ENCODE data around the gene AFG3L2.

AFG3L2 gene

GRCh38 chr18:12359515-12359927 is 17.5 kb downstream of the AFG3L2 start:
- H3K36me3 ChIP-seq (ENCODE audit: control insufficient read depth, insufficient read depth, low read length): peaks cover 92% of the 10 kb centered on the region
- no peak overlapping the region for H3K27ac ChIP-seq (ENCODE audit: low read depth, low read length)
- H3K9me3 ChIP-seq (ENCODE audit: control insufficient read depth, insufficient read depth, low read length): no peaks in the 10 kb centered on the region
- H3K4me1 ChIP-seq (ENCODE audit: control insufficient read depth, insufficient read depth, low read length): no peaks in the 10 kb centered on the region
- H3K9ac ChIP-seq (ENCODE audit: low read depth, low read length): no peak overlapping the region
- H3K4me3 ChIP-seq (ENCODE audit: low read depth, low read length): no peak overlapping the region
- no peaks in the 10 kb centered on the region for H3K27me3 ChIP-seq (ENCODE audit: control insufficient read depth, insufficient read depth, low read length)

GRCh38 chr18:12352188-12352587 is 24.8 kb downstream of the AFG3L2 start:
- Histone ChIP-seq H3K4me3 (ENCODE audit: low read depth, low read length) (no peak overlapping the region), H3K27me3 (ENCODE audit: control insufficient read depth, insufficient read depth, low read length) (no peaks in the 10 kb centered on the region), H3K27ac (ENCODE audit: low read depth, low read length) (no peak overlapping the region), H3K9ac (ENCODE audit: low read depth, low read length) (no peak overlapping the region), H3K9me3 (ENCODE audit: control insufficient read depth, insufficient read depth, low read length) (no peaks in the 10 kb centered on the region), H3K4me1 (ENCODE audit: control insufficient read depth, insufficient read depth, low read length) (no peaks in the 10 kb centered on the region), H3K36me3 (ENCODE audit: control insufficient read depth, insufficient read depth, low read length) (peaks cover 91% of the 10 kb centered on the region)

GRCh38 chr18:12347895-12348294 is 29.1 kb downstream of the AFG3L2 start:
- Histone ChIP-seq H3K36me3 (ENCODE audit: control insufficient read depth, insufficient read depth, low read length) (peaks cover 95% of the 10 kb centered on the region), H3K9me3 (ENCODE audit: control insufficient read depth, insufficient read depth, low read length) (no peaks in the 10 kb centered on the region)

GRCh38 chr18:12346240-12346565 is 30.8 kb downstream of the AFG3L2 start:
- H3K27me3 ChIP-seq (ENCODE audit: control insufficient read depth, insufficient read depth, low read length): no peaks in the 10 kb centered on the region
- H3K4me3 ChIP-seq (ENCODE audit: low read depth, low read length): no peak overlapping the region
- no peaks in the 10 kb centered on the region for H3K4me1 ChIP-seq (ENCODE audit: control insufficient read depth, insufficient read depth, low read length)
- no peak overlapping the region for H3K27ac ChIP-seq (ENCODE audit: low read depth, low read length)
- H3K36me3 ChIP-seq (ENCODE audit: control insufficient read depth, insufficient read depth, low read length): peaks cover 97% of the 10 kb centered on the region
- no peaks in the 10 kb centered on the region for H3K9me3 ChIP-seq (ENCODE audit: control insufficient read depth, insufficient read depth, low read length)
- H3K9ac ChIP-seq (ENCODE audit: low read depth, low read length): no peak overlapping the region

More at GRCh38 chr18:12347895-12348294, 29.1 kb downstream of the AFG3L2 start:
- Histone ChIP-seq H3K27ac (ENCODE audit: low read depth, low read length) (no peak overlapping the region), H3K4me1 (ENCODE audit: control insufficient read depth, insufficient read depth, low read length) (no peaks in the 10 kb centered on the region), H3K27me3 (ENCODE audit: control insufficient read depth, insufficient read depth, low read length) (no peaks in the 10 kb centered on the region), H3K4me3 (ENCODE audit: low read depth, low read length) (no peak overlapping the region), H3K9ac (ENCODE audit: low read depth, low read length) (no peak overlapping the region)

- Histone ChIP-seq H3K9me3 (ENCODE audit: control insufficient read depth, insufficient read depth, low read length) (no peaks in the 10 kb centered on the region), H3K4me3 (ENCODE audit: low read depth, low read length) (no peak overlapping the region), H3K27me3 (ENCODE audit: control insufficient read depth, insufficient read depth, low read length) (no peaks in the 10 kb centered on the region), H3K9ac (ENCODE audit: low read depth, low read length) (no peak overlapping the region), H3K4me1 (ENCODE audit: control insufficient read depth, insufficient read depth, low read length) (no peaks in the 10 kb centered on the region), H3K27ac (ENCODE audit: low read depth, low read length) (no peak overlapping the region), H3K36me3 (ENCODE audit: control insufficient read depth, insufficient read depth, low read length) (peaks cover 96% of the 10 kb centered on the region)
Measured at GRCh38 chr18:12345491-12346239, 31.4 kb downstream of the AFG3L2 start.

GRCh38 chr18:12342661-12343060 is 34.4 kb downstream of the AFG3L2 start:
- Histone ChIP-seq H3K27ac (ENCODE audit: low read depth, low read length) (no peak overlapping the region), H3K36me3 (ENCODE audit: control insufficient read depth, insufficient read depth, low read length) (peaks cover 71% of the 10 kb centered on the region)

GRCh38 chr18:12340945-12341660 is 35.9 kb downstream of the AFG3L2 start:
- Histone ChIP-seq H3K9ac (ENCODE audit: low read depth, low read length) (no peak overlapping the region), H3K4me3 (ENCODE audit: low read depth, low read length) (no peak overlapping the region), H3K27me3 (ENCODE audit: control insufficient read depth, insufficient read depth, low read length) (no peaks in the 10 kb centered on the region), H3K4me1 (ENCODE audit: control insufficient read depth, insufficient read depth, low read length) (peaks cover 25% of the 10 kb centered on the region), H3K36me3 (ENCODE audit: control insufficient read depth, insufficient read depth, low read length) (peaks cover 58% of the 10 kb centered on the region), H3K9me3 (ENCODE audit: control insufficient read depth, insufficient read depth, low read length) (no peaks in the 10 kb centered on the region), H3K27ac (ENCODE audit: low read depth, low read length) (no peak overlapping the region)

More at GRCh38 chr18:12342661-12343060, 34.4 kb downstream of the AFG3L2 start:
- no peak overlapping the region for H3K4me3 ChIP-seq (ENCODE audit: low read depth, low read length)
- peaks cover 13% of the 10 kb centered on the region for H3K4me1 ChIP-seq (ENCODE audit: control insufficient read depth, insufficient read depth, low read length)
- no peaks in the 10 kb centered on the region for H3K9me3 ChIP-seq (ENCODE audit: control insufficient read depth, insufficient read depth, low read length)
- H3K27me3 ChIP-seq (ENCODE audit: control insufficient read depth, insufficient read depth, low read length): no peaks in the 10 kb centered on the region
- H3K9ac ChIP-seq (ENCODE audit: low read depth, low read length): no peak overlapping the region

GRCh38 chr18:12338382-12338781 is 38.6 kb downstream of the AFG3L2 start:
- H3K4me1 ChIP-seq (ENCODE audit: control insufficient read depth, insufficient read depth, low read length): peaks cover 52% of the 10 kb centered on the region
- peak overlapping the region; percentile 23; the same call in 1 of the 2 replicates for H3K4me3 ChIP-seq (ENCODE audit: low read depth, low read length)
- no peaks in the 10 kb centered on the region for H3K9me3 ChIP-seq (ENCODE audit: control insufficient read depth, insufficient read depth, low read length)
- H3K9ac ChIP-seq (ENCODE audit: low read depth, low read length): no peak overlapping the region
- H3K36me3 ChIP-seq (ENCODE audit: control insufficient read depth, insufficient read depth, low read length): peaks cover 31% of the 10 kb centered on the region
- H3K27ac ChIP-seq (ENCODE audit: low read depth, low read length): peak overlapping the region; percentile 53
- no peaks in the 10 kb centered on the region for H3K27me3 ChIP-seq (ENCODE audit: control insufficient read depth, insufficient read depth, low read length)

- H3K9ac ChIP-seq (ENCODE audit: low read depth, low read length): peak overlapping the region; percentile 9
- H3K4me1 ChIP-seq (ENCODE audit: control insufficient read depth, insufficient read depth, low read length): peaks cover 52% of the 10 kb centered on the region
- H3K9me3 ChIP-seq (ENCODE audit: control insufficient read depth, insufficient read depth, low read length): no peaks in the 10 kb centered on the region
- peaks cover 17% of the 10 kb centered on the region for H3K36me3 ChIP-seq (ENCODE audit: control insufficient read depth, insufficient read depth, low read length)
- peak overlapping the region; percentile 38 for H3K4me3 ChIP-seq (ENCODE audit: low read depth, low read length)
- peak overlapping the region; percentile 89 for H3K27ac ChIP-seq (ENCODE audit: low read depth, low read length)
- H3K27me3 ChIP-seq (ENCODE audit: control insufficient read depth, insufficient read depth, low read length): no peaks in the 10 kb centered on the region
Measured at GRCh38 chr18:12336887-12337286, 40.1 kb downstream of the AFG3L2 start.

- Histone ChIP-seq H3K4me3 (ENCODE audit: low read depth, low read length) (0 out of 2 replicates have a peak overlapping the region, but pooled peaks have one; percentile 20), H3K27ac (ENCODE audit: low read depth, low read length) (peak overlapping the region; percentile 89), H3K27me3 (ENCODE audit: control insufficient read depth, insufficient read depth, low read length) (no peaks in the 10 kb centered on the region), H3K36me3 (ENCODE audit: control insufficient read depth, insufficient read depth, low read length) (peaks cover 10% of the 10 kb centered on the region), H3K4me1 (ENCODE audit: control insufficient read depth, insufficient read depth, low read length) (peaks cover 52% of the 10 kb centered on the region), H3K9me3 (ENCODE audit: control insufficient read depth, insufficient read depth, low read length) (no peaks in the 10 kb centered on the region), H3K9ac (ENCODE audit: low read depth, low read length) (peak overlapping the region; percentile 39; the same call in 1 of the 2 replicates)
Measured at GRCh38 chr18:12336171-12336613, 40.8 kb downstream of the AFG3L2 start.

- peaks cover 8% of the 10 kb centered on the region; the same call in 1 of the 2 replicates for H3K36me3 ChIP-seq (ENCODE audit: control insufficient read depth, insufficient read depth, low read length)
- peak overlapping the region; percentile 89 for H3K27ac ChIP-seq (ENCODE audit: low read depth, low read length)
- H3K9ac ChIP-seq (ENCODE audit: low read depth, low read length): peak overlapping the region; percentile 39
- H3K9me3 ChIP-seq (ENCODE audit: control insufficient read depth, insufficient read depth, low read length): no peaks in the 10 kb centered on the region
- H3K4me3 ChIP-seq (ENCODE audit: low read depth, low read length): peak overlapping the region; percentile 2; the same call in 1 of the 2 replicates
- no peaks in the 10 kb centered on the region for H3K27me3 ChIP-seq (ENCODE audit: control insufficient read depth, insufficient read depth, low read length)
- peaks cover 52% of the 10 kb centered on the region for H3K4me1 ChIP-seq (ENCODE audit: control insufficient read depth, insufficient read depth, low read length)
Measured at GRCh38 chr18:12335503-12335902, 41.5 kb downstream of the AFG3L2 start.
